ENCODE results near the gene ANK2.
"Not testable (repeated sequence)": the region's sequence is repeated elsewhere in the genome, so short reads cannot be mapped to it uniquely, and the experiment has no call there.

The ANK2 gene

DNA sequence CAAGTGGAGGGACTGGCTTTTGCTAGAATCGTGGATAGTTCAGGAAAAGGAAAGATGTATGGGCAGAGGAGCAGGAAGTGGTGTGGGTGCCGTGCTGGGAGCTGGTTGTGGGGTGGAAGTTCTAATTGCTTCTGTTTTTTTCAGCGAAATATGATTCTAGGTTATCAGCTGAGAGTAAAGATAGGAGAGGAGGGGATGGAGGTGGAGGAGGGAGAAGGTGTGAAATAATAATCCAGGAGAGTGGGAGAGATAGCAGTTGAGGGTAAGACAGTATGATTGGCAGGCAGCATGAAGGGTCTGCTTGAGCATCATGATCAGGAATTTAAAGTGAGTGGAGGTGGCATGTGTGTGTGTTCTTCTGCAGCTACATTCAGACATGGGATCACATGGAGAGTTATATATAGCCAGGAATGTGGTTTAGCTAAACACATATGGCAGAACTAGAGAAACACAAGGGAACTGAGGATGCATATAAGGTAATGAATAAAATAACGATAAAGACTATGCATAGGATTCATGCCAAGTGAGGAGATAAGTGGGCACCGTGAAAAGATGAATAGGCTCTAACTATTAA, 133.7 kb downstream of the ANK2 start:
- in situ Hi-C loops (cut with MboI; ENCODE audit: low sequenced_read_pairs): no loop called here

DNA sequence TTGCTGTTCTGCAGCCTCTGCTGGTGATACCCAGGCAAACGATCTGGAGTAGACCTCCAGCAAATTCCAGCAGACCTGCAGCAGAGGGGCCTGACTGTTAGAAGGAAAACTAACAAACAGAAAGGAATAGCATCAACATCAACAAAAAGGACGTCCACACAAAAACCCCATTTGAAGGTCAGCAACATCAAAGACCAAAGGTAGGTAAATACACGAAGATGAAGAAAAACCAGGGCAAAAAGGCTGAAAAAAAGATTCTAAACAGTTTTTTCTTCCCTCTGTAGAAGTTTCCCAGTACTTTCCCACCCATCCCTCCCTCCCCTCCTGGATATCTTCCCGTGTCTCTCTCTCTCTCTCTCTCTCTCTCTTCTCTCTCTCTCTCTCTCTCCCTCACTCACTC, 136.8 kb downstream of the ANK2 start:
- in situ Hi-C loops (cut with MboI; ENCODE audit: low sequenced_read_pairs): not testable (repeated sequence)

DNA sequence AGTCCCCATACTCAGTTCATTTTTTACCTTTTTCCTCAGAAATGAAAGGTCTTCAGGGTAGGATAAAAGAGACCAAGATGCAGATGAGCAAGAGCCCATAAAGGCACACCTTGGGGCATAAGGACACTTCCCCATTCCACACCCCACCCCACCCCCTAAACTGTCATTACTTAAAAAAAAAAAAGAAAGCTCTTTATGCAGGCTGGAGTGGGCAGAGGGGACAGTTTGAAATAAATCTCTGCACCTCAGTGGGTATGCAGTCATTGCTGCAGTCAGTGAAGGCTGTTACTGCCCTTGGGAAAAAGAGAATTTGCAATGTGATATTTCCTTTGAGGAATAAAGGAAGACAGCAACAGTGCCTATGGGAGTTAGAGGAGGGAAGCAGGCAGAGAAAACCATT, 137.5 kb downstream of the ANK2 start:
- in situ Hi-C loops (cut with MboI; ENCODE audit: low sequenced_read_pairs): no loop called here

DNA sequence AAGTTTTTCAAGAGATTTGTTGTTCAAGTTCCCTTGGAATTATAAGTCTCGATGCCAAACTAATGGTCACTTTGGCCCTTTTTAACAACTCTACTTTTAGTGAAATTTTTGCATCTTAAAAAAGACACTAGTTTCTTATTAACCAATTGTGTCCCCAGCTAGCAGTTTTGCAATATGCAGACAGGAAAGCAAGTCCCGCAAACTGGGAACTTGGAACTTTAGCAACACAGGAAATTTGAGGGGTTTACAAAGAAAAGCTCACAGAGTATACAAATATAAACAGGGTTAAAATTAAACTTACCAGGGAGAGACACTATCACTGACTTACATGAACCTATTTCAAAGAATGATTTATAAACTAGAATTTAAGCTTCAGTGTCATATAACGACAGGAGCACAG, 137.9 kb downstream of the ANK2 start:
- in situ Hi-C loops (cut with MboI; ENCODE audit: low sequenced_read_pairs): no loop called here

- in situ Hi-C loops (cut with MboI; ENCODE audit: low sequenced_read_pairs): no loop called here
Observed at GRCh38 chr4:113189546-113189945, 140.1 kb downstream of the ANK2 start.

- in situ Hi-C loops (cut with MboI; ENCODE audit: low sequenced_read_pairs): no loop called here
Observed at GRCh38 chr4:113209153-113209552, 159.7 kb downstream of the ANK2 start.

GRCh38 chr4:113209652-113210320, 160.3 kb downstream of the ANK2 start:
- in situ Hi-C loops (cut with MboI; ENCODE audit: low sequenced_read_pairs): no loop called here

GRCh38 chr4:113212613-113213012, 163.2 kb downstream of the ANK2 start:
- in situ Hi-C loops (cut with MboI; ENCODE audit: low sequenced_read_pairs): no loop called here

- in situ Hi-C loops (cut with MboI; ENCODE audit: low sequenced_read_pairs): no loop called here
Observed at GRCh38 chr4:113221990-113222389, 172.5 kb downstream of the ANK2 start.

DNA sequence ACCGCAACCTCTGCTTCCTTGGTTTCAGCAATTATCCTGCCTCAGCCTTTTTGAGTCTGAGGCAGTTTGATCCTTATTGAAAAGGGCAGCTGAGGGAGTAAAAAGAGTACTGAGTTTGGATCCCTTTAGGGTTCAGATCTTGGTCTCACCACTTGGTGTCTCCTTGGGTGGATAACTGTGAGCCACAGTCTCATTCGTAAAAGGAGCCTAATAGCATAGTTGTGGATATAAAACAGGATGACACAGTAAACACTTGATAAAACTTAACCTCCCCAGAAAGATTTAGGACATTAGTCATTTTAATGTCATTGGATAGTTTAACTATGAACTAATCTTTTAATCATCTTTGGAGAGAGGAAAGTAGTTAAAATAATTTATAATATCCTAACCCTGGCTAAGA, 173.0 kb downstream of the ANK2 start:
- in situ Hi-C loops (cut with MboI; ENCODE audit: low sequenced_read_pairs): no loop called here

GRCh38 chr4:113223001-113223400, 173.5 kb downstream of the ANK2 start:
- in situ Hi-C loops (cut with MboI; ENCODE audit: low sequenced_read_pairs): no loop called here

DNA sequence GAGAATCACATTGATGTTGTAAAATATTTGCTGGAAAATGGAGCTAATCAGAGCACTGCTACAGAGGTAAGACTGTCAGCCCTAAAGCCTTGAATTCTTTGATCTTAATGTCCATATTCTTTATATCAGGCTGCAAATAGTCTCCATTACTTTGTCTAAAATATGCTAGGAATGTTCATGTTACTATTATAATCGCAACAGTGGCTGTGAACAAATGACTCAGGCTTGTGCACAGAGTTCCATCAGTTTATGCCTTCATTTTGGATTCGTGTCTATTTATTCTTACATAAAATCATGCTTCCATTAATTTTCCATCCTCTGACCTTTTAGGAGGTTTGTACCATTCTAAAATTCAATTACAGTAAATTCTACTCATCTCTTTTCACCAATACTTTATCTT, 182.7 kb downstream of the ANK2 start:
- in situ Hi-C loops (cut with MboI; ENCODE audit: low sequenced_read_pairs): no loop called here

DNA sequence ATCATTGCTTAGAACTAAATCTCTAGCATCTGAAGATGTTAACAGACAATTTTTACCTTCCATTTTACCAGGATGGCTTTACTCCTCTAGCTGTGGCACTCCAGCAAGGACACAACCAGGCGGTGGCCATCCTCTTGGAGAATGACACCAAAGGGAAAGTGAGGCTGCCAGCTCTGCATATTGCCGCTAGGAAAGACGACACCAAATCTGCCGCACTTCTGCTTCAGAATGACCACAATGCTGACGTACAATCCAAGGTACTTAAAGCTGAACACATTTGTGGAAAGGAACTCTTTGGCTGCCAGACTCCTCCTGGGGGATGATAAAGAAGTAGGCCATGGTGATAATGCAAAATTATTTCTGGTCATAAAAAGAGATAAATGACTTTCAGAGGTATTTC, 187.5 kb downstream of the ANK2 start:
- in situ Hi-C loops (cut with MboI; ENCODE audit: low sequenced_read_pairs): no loop called here

DNA sequence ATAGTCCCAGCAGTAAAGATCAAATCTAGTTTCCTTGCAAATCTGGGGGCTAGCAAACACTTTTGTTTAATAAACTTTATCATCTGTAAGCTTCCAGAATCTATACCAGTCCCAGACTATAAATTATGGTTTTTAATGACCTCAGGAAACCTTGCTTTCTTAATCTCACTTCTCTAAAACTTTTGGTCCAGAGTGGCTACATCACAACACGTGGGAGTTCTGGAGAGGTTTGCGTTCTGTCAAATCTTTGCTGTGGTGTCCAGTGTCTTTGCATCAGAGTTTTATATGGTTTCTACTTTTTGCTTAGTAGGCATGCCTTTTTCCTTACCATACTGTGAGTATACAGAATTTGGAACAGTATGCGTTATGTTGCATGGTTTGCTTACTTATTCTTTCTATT, 193.9 kb downstream of the ANK2 start:
- in situ Hi-C loops (cut with MboI; ENCODE audit: low sequenced_read_pairs): no loop called here

GRCh38 chr4:113244747-113245146, 195.3 kb downstream of the ANK2 start:
- in situ Hi-C loops (cut with MboI; ENCODE audit: low sequenced_read_pairs): not testable (repeated sequence)

DNA sequence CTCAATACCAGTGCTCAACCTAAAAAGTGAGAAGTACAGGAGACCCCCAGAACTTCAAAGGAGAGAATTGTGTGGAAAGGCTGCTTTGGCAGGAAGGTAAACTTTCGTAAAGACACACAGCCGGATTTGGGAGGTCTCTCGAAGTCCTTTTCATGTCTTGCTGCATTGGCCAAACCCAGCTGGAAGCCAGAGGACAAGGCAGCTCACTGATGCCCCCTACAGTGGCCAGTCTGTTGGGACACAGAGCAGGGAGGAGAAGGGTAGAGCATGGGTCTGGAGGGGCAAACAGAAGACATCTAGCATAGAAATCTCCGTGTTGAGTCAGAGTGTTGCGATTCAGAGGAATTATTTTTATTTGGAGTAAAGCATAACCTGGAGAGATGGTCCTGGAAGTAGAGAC, 198.9 kb downstream of the ANK2 start:
- in situ Hi-C loops (cut with MboI; ENCODE audit: low sequenced_read_pairs): no loop called here

DNA sequence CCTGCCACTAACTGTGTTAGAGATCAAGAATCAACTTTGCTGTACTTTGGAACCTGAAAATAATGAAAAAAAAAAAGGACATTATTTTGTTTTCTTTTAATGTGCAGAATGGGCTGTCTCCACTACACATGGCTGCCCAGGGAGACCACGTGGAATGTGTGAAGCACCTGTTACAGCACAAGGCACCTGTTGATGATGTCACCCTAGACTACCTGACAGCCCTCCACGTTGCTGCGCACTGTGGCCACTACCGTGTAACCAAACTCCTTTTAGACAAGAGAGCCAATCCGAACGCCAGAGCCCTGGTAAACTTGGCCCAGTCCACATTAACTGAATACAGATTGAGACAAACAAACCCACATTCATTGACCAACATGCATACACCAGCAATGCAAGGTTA, 206.2 kb downstream of the ANK2 start:
- in situ Hi-C loops (cut with MboI; ENCODE audit: low sequenced_read_pairs): no loop called here

GRCh38 chr4:113256946-113257345, 207.5 kb downstream of the ANK2 start:
- in situ Hi-C loops (cut with MboI; ENCODE audit: low sequenced_read_pairs): no loop called here

- in situ Hi-C loops (cut with MboI; ENCODE audit: low sequenced_read_pairs): no loop called here
Observed at GRCh38 chr4:113260688-113261087, 211.2 kb downstream of the ANK2 start.

DNA sequence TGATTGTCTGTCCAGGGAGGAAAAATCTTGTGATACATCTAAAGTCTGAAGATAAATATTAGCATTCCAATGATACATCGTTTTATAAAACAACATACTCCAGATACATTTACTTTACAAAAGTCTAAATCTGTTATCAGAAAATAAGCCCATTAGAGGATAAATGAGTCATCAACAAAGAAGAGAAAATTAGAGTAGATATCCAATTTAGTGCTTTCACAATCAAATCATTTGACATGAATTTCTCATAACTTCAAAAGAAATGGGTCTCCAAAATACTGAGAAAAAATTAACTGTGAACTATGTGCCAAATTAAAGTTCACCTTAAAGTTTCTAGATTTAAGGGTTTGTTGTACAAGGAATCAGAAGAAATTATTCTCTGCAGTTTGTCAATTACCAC, 213.8 kb downstream of the ANK2 start:
- in situ Hi-C loops (cut with MboI; ENCODE audit: low sequenced_read_pairs): no loop called here

DNA sequence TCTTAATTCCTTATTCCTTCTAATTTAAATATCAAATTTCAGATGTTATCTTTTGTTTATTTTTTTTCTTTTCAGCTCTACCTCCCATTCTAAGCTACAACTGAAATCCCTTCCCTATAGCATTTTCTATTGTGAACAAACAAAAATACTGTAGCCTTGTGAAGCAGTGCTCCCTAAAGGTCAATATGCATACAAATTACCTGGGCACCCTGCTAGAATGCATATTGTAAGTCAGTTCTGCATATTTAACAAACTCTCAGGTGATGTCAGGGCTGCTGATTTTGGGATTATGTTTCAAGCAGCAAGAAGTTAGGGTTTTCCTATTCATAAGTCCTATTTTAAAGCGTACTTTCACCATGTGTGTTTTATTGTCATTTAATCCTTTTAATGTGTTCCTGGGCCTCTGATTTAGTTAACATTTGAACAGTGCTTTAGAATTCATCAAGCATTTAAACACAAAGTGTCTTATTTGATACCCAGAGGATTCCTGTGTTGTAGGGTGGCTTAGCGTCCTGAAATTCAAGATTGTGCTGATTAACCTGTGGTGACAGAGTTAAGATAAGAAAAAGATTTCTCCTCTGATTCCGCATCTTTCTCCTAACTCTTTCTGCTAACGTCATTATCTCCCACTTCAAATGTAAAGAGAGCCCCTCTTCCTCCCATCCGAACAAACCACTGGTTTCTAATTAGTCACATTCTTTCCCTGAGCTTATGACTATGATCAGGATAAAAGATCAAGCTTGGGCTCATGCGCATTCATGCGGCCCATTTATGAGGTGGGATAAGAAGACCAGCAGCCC, 221.3 kb downstream of the ANK2 start:
- in situ Hi-C loops (cut with MboI; ENCODE audit: low sequenced_read_pairs): no loop called here

DNA sequence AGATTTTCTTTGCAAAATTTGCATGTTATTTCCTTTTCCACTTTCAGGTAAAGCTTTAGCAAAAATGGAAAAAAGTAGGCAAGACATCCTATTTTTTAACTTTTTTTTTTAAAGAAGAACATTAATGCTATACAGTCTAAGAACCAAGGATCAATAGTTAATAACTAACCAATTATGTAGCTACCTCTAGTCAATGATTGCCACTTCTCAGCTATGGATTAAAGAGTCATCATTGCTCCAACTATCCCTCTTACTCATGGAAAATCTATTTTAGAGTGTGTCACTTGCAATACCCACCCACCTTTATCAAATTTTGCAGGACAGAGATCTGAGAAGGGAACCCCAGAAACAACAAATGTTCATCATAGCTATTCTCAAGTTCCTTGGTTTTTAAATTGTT, 223.1 kb downstream of the ANK2 start:
- in situ Hi-C loops (cut with MboI; ENCODE audit: low sequenced_read_pairs): no loop called here

All from HL-60/S4 (cell line).